AG04450 (cell line): ENCODE measurements around the gene WDR19. TPM values are rescaled to one million over a fixed set of nuclear protein-coding genes. Genes with fewer than 3 reads are reported as not detected.

Source experiments
- CTCF ChIA-PET: fragments of 300-600, 350-600 bp; formaldehyde crosslinking; extraction: SDS; loops from one replicate; lab custom pipeline; 2022; ENCODE audit warnings: antibody characterized with exemption, inconsistent platforms; lab: Charles Lee
- POLR2A ChIA-PET: fragments of 350-600 bp; formaldehyde crosslinking; extraction: SDS; loops from one replicate; lab custom pipeline; 2021; ENCODE audit warnings: antibody characterized with exemption, inconsistent platforms; lab: Yijun Ruan, JAX
- DNase-seq: peaks from one replicate; pipeline ENCODE4 v3.0.0-alpha.2; 2011; ENCODE audit warnings: low read depth, low spot score
- H3K27ac ChIP-seq: one replicate; pipeline ENCODE4 v1.5.1; 2012; ENCODE audit warnings: low read depth, low read length, control low read depth
- H3K27me3 ChIP-seq: one replicate; pipeline ENCODE4 v1.6.0; 2012; ENCODE audit warnings: low read length; ENCODE audit not compliant: control insufficient read depth, insufficient read depth
- H3K4me3 ChIP-seq: 2 replicates; pipeline ENCODE4 v1.5.1; 2011; ENCODE audit warnings: mild to moderate bottlenecking, low read depth, low read length, control low read depth
- H3K9me3 ChIP-seq: 2 replicates; pipeline ENCODE4 v1.5.1; 2012; ENCODE audit warnings: low read length; ENCODE audit not compliant: control insufficient read depth, insufficient read depth
- CTCF ChIP-seq: IDR thresholded peaks from 2 replicates; pipeline ENCODE4 v1.5.1; 2011; ENCODE audit warnings: low read depth, low read length, control low read depth, inconsistent platforms
- polyA plus RNA-seq: library from polyadenylated mRNA; depleted of rRNA; stranded (reverse); fragments of >200 nt; gene quantifications from 2 replicates; pipeline ENCODE4 v1.2.3, GENCODE V29; 2011

WDR19 gene
- polyA plus RNA-seq, 1 experiment = 48.9 TPM

GRCh38 chr4:39230462-39230861 is 48.1 kb downstream of the WDR19 start:
- ChIA-PET CTCF (no interaction called here), POLR2A (interaction anchor here (0.7 kb wide), 1 partner anchor 9 kb away, joined by 4 read pairs; no protein-coding TSS in a partner anchor)
- Histone ChIP-seq H3K9me3 (no peaks in the 10 kb centered on the region), H3K27ac (no peak overlapping the region), H3K4me3 (no peak overlapping the region), H3K27me3 (no peaks in the 10 kb centered on the region)
- no peak for TF ChIP-seq CTCF
- no peak for DNase-seq

GRCh38 chr4:39231660-39232059 is 49.3 kb downstream of the WDR19 start:
- no peak overlapping the region for H3K4me3 ChIP-seq
- H3K27me3 ChIP-seq = no peaks in the 10 kb centered on the region
- POLR2A ChIA-PET = no interaction called here
- DNase-seq = no peak
- CTCF ChIA-PET = interaction anchor here (0.6 kb wide), 1 partner anchor 29 kb away, joined by 5 read pairs; no protein-coding TSS in a partner anchor
- no peak for TF ChIP-seq CTCF
- H3K27ac ChIP-seq = no peak overlapping the region
- no peaks in the 10 kb centered on the region for H3K9me3 ChIP-seq

GRCh38 chr4:39232100-39232499 is 49.8 kb downstream of the WDR19 start:
- no peak for TF ChIP-seq CTCF
- Histone ChIP-seq H3K27ac (no peak overlapping the region), H3K27me3 (no peaks in the 10 kb centered on the region), H3K4me3 (no peak overlapping the region), H3K9me3 (no peaks in the 10 kb centered on the region)
- CTCF ChIA-PET = interaction anchor here (0.6 to 0.7 kb wide), 2 partner anchors 29 to 746 kb away, joined by 3 to 5 read pairs; no protein-coding TSS in a partner anchor
- DNase-seq = no peak
- POLR2A ChIA-PET = no interaction called here

- DNase-seq = no peak
- no peak for TF ChIP-seq CTCF
- H3K27me3 ChIP-seq = no peaks in the 10 kb centered on the region
- ChIA-PET CTCF (interaction anchor here (0.8 kb wide), 1 partner anchor 148 kb away, joined by 3 read pairs; no protein-coding TSS in a partner anchor), POLR2A (no interaction called here)
- H3K27ac ChIP-seq = no peak overlapping the region
- no peak overlapping the region for H3K4me3 ChIP-seq
- no peaks in the 10 kb centered on the region for H3K9me3 ChIP-seq
Observed at GRCh38 chr4:39233114-39233513, 50.8 kb downstream of the WDR19 start.

GRCh38 chr4:39233783-39234182 is 51.5 kb downstream of the WDR19 start:
- H3K4me3 ChIP-seq = no peak overlapping the region
- TF ChIP-seq CTCF = no peak
- POLR2A ChIA-PET = no interaction called here
- DNase-seq = no peak
- H3K27ac ChIP-seq = no peak overlapping the region
- no peaks in the 10 kb centered on the region for H3K27me3 ChIP-seq
- CTCF ChIA-PET = interaction anchor here (0.6 to 0.8 kb wide), 2 partner anchors 18 to 149 kb away, joined by 3 read pairs; no protein-coding TSS in a partner anchor
- H3K9me3 ChIP-seq = no peaks in the 10 kb centered on the region
